ENCODE results near the gene FBRS.

- TF ChIP-seq CTCF (IDR thresholded peaks at IDR 0.05 in 4 of 5, conservative IDR thresholded peaks at IDR 0.05 in 1 of 5) (no peak), POLR2A (IDR thresholded peaks at IDR 0.05) (no peak)
Measured at GRCh38 chr16:30647274-30647571, 11.0 kb upstream of the FBRS start.
